HEK293T (cell line): ENCODE measurements around the gene B3GALT5.

Source experiments
- ARNT ChIP-seq: fragments of 450-650 bp; IDR thresholded peaks from 2 replicates; pipeline ENCODE4 v1.6.1; 2017; ENCODE audit warnings: mild to moderate bottlenecking
- ELF4 ChIP-seq: fragments of 450-650 bp; IDR thresholded peaks from 2 replicates; pipeline ENCODE4 v1.6.1; 2017; ENCODE audit warnings: antibody characterized with exemption
- FOXA1 ChIP-seq: fragments of 450-650 bp; IDR thresholded peaks from 2 replicates; pipeline ENCODE4 v1.6.1; 2016; ENCODE audit warnings: mild to moderate bottlenecking
- FOXK2 ChIP-seq: fragments of 450-650 bp; IDR thresholded peaks from 2 replicates; pipeline ENCODE4 v1.6.1; 2016; ENCODE audit warnings: mild to moderate bottlenecking
- FOXM1 ChIP-seq: fragments of 450-650 bp; IDR thresholded peaks from 2 replicates; pipeline ENCODE4 v1.6.1; 2017; ENCODE audit warnings: mild to moderate bottlenecking, borderline replicate concordance
- HDGF ChIP-seq: fragments of 450-650 bp; IDR thresholded peaks from 2 replicates; pipeline ENCODE4 v1.6.1; 2017; ENCODE audit warnings: antibody characterized with exemption, borderline replicate concordance
- L3MBTL2 ChIP-seq: fragments of 450-650 bp; conservative IDR thresholded peaks from 2 replicates; pipeline ENCODE4 v1.6.1; 2016; ENCODE audit warnings: mild to moderate bottlenecking
- LEF1 ChIP-seq: fragments of 450-650 bp; IDR thresholded peaks from 2 replicates; pipeline ENCODE4 v1.6.1; 2017; ENCODE audit warnings: mild to moderate bottlenecking, borderline replicate concordance
- NFRKB ChIP-seq: fragments of 450-650 bp; IDR thresholded peaks from 2 replicates; pipeline ENCODE4 v1.6.1; 2016; ENCODE audit warnings: mild to moderate bottlenecking, moderate library complexity
- PKNOX1 ChIP-seq: fragments of 450-650 bp; IDR thresholded peaks from 2 replicates; pipeline ENCODE4 v1.6.1; 2016
- SP1 ChIP-seq: fragments of 450-650 bp; IDR thresholded peaks from 2 replicates; pipeline ENCODE4 v1.6.1; 2017
- SUZ12 ChIP-seq: fragments of 450-650 bp; IDR thresholded peaks from 2 replicates; pipeline ENCODE4 v1.6.1; 2016; ENCODE audit warnings: mild to moderate bottlenecking
- ZNF384 ChIP-seq: fragments of 450-650 bp; IDR thresholded peaks from 2 replicates; pipeline ENCODE4 v1.6.1; 2016

DNA sequence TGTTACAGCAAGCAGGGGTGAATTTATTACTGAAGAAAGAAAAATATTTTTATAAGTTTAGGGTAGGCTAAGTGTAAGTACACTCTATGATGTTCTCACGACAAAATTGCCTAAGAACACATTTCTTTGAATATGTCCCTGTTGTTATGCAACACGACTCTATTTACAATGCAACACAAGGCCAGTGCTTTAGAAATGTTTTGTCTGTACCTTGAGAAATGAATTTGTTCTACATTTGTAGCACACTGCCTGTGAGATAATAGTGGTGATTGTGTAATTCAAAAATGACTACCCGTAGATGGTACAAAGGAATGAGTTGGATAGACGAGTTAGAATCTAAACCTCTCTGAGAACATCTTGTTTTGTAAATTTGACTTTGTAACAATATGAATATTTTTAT lies 68.5 kb downstream of the B3GALT5 start:
- no peak for TF ChIP-seq PKNOX1
- TF ChIP-seq FOXK2 = no peak
- no peak for TF ChIP-seq LEF1
- TF ChIP-seq FOXA1 = no peak
- no peak for TF ChIP-seq L3MBTL2
- no peak for TF ChIP-seq NFRKB
- no peak for TF ChIP-seq ARNT
- TF ChIP-seq SP1 = no peak
- TF ChIP-seq FOXM1 = no peak
- no peak for TF ChIP-seq ELF4
- TF ChIP-seq SUZ12 = no peak
- no peak for TF ChIP-seq HDGF
- no peak for TF ChIP-seq ZNF384
